Progenitor cell of endocrine pancreas (in vitro differentiated cells): Measurements from ENCODE around the gene CCDC30. TPM values are rescaled to one million over a fixed set of nuclear protein-coding genes. Genes with fewer than 3 reads are reported as not detected.

Source experiments
- DNase-seq: peaks from one replicate; pipeline ENCODE4 v3.0.0; 2021; ENCODE audit warnings: low spot score; ENCODE audit not compliant: unreplicated experiment
- H3K27ac Mint-ChIP-seq: 2 replicates; pipeline ENCODE4 v1.8.0; 2021; ENCODE audit warnings: mild to moderate bottlenecking, moderate library complexity, mixed read lengths
- H3K27me3 Mint-ChIP-seq: 2 replicates; pipeline ENCODE4 v1.8.0; 2021; ENCODE audit warnings: mixed read lengths
- H3K36me3 Mint-ChIP-seq: 2 replicates; pipeline ENCODE4 v1.8.0; 2022; ENCODE audit warnings: mixed read lengths; ENCODE audit not compliant: insufficient read depth
- H3K4me1 Mint-ChIP-seq: 2 replicates; pipeline ENCODE4 v1.8.0; 2021; ENCODE audit warnings: low read depth, mixed read lengths
- H3K4me3 Mint-ChIP-seq: 2 replicates; pipeline ENCODE4 v1.8.0; 2021; ENCODE audit warnings: low read depth, mild to moderate bottlenecking, moderate library complexity, mixed read lengths
- H3K9me3 Mint-ChIP-seq: 2 replicates; pipeline ENCODE4 v1.8.0; 2021; ENCODE audit warnings: low read depth, mixed read lengths
- CTCF ChIP-seq: fragments of 200-600 bp; sonication (generic); IDR thresholded peaks from one replicate; pipeline ENCODE4 v1.5.0; 2021; ENCODE audit warnings: antibody characterized with exemption, mild to moderate bottlenecking; ENCODE audit not compliant: unreplicated experiment
- total RNA-seq: library from RNA; stranded (reverse); gene quantifications from 2 replicates; pipeline ENCODE4 v1.2.1, GENCODE V29; 2021

The CCDC30 gene
- total RNA-seq, 1 donor from 2014 or later: 23.6 TPM

GRCh38 chr1:42518908-42519307, 55.8 kb downstream of the CCDC30 start:
- Mint-ChIP-seq H3K27me3 (no peaks in the 10 kb centered on the region), H3K36me3 (peaks cover 49% of the 10 kb centered on the region)
- TF ChIP-seq CTCF: no peak

DNA sequence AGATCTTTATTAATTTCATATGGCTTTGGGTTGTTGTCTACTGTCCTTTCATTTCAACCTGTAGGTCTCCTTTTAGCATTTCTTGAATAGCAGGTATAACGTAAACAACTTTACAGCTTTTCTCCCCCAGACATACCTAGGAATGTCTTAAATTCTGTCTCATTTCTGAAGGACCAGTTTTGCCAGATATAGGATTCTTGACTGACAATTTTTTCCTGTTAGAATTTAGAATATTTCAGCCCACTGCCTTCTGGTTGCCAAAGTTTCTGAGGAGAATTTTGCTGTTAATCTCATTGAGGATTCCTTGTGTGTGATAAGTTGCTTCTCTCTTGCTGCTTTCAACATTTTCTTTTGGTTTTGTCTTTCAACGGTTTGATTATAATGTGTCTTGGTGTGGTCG, 60.1 kb downstream of the CCDC30 start:
- Mint-ChIP-seq H3K36me3 (peaks cover 24% of the 10 kb centered on the region), H3K27me3 (no peaks in the 10 kb centered on the region), H3K9me3 (peaks cover 25% of the 10 kb centered on the region), H3K4me3 (no peak overlapping the region), H3K4me1 (peaks cover 16% of the 10 kb centered on the region), H3K27ac (no peak overlapping the region)
- DNase-seq: no peak
- TF ChIP-seq CTCF: no peak

More at GRCh38 chr1:42518908-42519307, 55.8 kb downstream of the CCDC30 start:
- Mint-ChIP-seq H3K4me1 (no peaks in the 10 kb centered on the region), H3K4me3 (no peak overlapping the region), H3K9me3 (peaks cover 41% of the 10 kb centered on the region), H3K27ac (no peak overlapping the region)
- DNase-seq: no peak

GRCh38 chr1:42524330-42524729, 61.2 kb downstream of the CCDC30 start:
- DNase-seq: no peak
- Mint-ChIP-seq H3K9me3 (peaks cover 17% of the 10 kb centered on the region), H3K27ac (peak overlapping the region; percentile 6), H3K4me1 (peaks cover 16% of the 10 kb centered on the region), H3K36me3 (peaks cover 18% of the 10 kb centered on the region), H3K4me3 (no peak overlapping the region), H3K27me3 (no peaks in the 10 kb centered on the region)
- no peak for TF ChIP-seq CTCF

DNA sequence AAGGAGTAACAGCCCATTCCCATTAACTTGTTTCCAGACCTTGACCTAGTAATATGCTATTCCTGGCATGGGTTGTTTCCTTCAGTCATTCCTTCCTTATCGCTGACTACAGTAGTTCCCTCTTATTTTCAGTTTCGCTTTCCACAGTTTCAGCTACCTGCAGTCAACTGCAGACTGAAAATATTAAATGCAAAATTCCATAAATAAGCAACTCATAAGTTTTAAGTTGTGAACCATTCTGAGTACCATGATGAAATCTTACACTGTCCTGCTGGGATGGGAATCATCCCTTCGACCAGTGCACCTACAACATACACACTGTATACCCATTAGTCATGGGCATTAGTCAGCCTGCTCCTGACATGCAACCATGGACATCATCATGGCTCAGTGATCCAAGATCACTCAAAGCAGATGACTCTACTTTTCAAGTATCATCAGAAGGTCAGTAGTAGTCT, 66.7 kb downstream of the CCDC30 start:
- H3K9me3 Mint-ChIP-seq: no peaks in the 10 kb centered on the region
- TF ChIP-seq CTCF: no peak
- no peak for DNase-seq
- no peaks in the 10 kb centered on the region for H3K27me3 Mint-ChIP-seq
- peaks cover 7% of the 10 kb centered on the region for H3K36me3 Mint-ChIP-seq
- no peak overlapping the region for H3K4me3 Mint-ChIP-seq
- H3K4me1 Mint-ChIP-seq: peaks cover 14% of the 10 kb centered on the region
- H3K27ac Mint-ChIP-seq: no peak overlapping the region

DNA sequence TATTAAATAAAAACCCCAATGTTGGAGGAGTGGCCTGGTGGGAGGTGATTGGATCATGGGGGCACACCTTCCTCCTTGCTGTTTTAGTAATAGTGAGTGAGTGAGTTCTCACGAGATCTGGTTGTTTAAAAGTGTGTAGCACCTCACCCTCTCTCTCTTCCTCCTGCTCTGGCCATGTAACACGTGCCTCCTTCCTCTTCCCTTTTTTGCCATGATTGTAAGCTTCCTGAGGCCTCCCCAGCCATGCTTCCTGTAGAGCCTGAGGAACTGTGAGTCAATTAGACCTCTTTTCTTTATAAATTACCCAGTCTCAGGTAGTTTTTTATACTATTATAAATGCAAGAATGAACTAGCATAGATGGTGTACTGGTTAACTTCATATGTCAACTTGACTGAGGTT, 68.0 kb downstream of the CCDC30 start:
- no peak overlapping the region for H3K27ac Mint-ChIP-seq
- no peaks in the 10 kb centered on the region for H3K27me3 Mint-ChIP-seq
- no peak for TF ChIP-seq CTCF
- no peak overlapping the region for H3K4me3 Mint-ChIP-seq
- H3K4me1 Mint-ChIP-seq: peaks cover 6% of the 10 kb centered on the region
- H3K9me3 Mint-ChIP-seq: no peaks in the 10 kb centered on the region
- no peak for DNase-seq
- peaks cover 8% of the 10 kb centered on the region for H3K36me3 Mint-ChIP-seq
